Neural progenitor cell (in vitro differentiated cells): ENCODE results near the gene NR4A3. TPM values are rescaled to one million over a fixed set of nuclear protein-coding genes. Genes with fewer than 3 reads are reported as not detected.

Experiments used
- DNase-seq: peaks from one replicate; pipeline ENCODE4 v3.0.0-alpha.2; 2016; ENCODE audit warnings: low spot score
- H2AFZ ChIP-seq: fragments of 200-600 bp; sonication (generic); replicated peaks from 2 replicates; pipeline ENCODE4 v1.6.1; 2016; ENCODE audit warnings: antibody characterized with exemption
- H3F3A ChIP-seq: fragments of 200-600 bp; sonication (generic); 2 replicates; pipeline ENCODE4 v1.6.1; 2016; ENCODE audit warnings: antibody characterized with exemption, low read depth
- H3K27ac ChIP-seq: fragments of 200-600 bp; sonication (generic); 2 replicates; pipeline ENCODE4 v1.5.1; 2016; ENCODE audit warnings: mild to moderate bottlenecking
- H3K27me3 ChIP-seq: fragments of 200-600 bp; sonication (generic); 2 replicates; pipeline ENCODE4 v1.6.1; 2016; ENCODE audit warnings: mild to moderate bottlenecking, moderate library complexity
- H3K36me3 ChIP-seq: fragments of 200-600 bp; sonication (generic); 2 replicates; pipeline ENCODE4 v1.5.1; 2016
- H3K4me1 ChIP-seq: fragments of 200-600 bp; sonication (generic); 2 replicates; pipeline ENCODE4 v1.6.1; 2016; ENCODE audit warnings: mixed run types
- H3K4me2 ChIP-seq: fragments of 200-600 bp; sonication (generic); 2 replicates; pipeline ENCODE4 v1.6.1; 2016
- H3K4me3 ChIP-seq: fragments of 200-600 bp; sonication (generic); 2 replicates; pipeline ENCODE4 v1.5.1; 2016
- H3K79me2 ChIP-seq: fragments of 200-600 bp; sonication (generic); 2 replicates; pipeline ENCODE4 v1.6.1; 2016; ENCODE audit warnings: low read depth
- H3K9ac ChIP-seq: fragments of 200-600 bp; sonication (generic); 2 replicates; pipeline ENCODE4 v1.6.1; 2016
- H3K9me3 ChIP-seq: fragments of 200-600 bp; sonication (generic); 2 replicates; pipeline ENCODE4 v1.5.1; 2016; ENCODE audit warnings: low read depth
- H4K20me1 ChIP-seq: fragments of 200-600 bp; sonication (generic); 2 replicates; pipeline ENCODE4 v1.6.1; 2016; ENCODE audit warnings: low read depth
- H3K27ac Mint-ChIP-seq: 3 replicates; pipeline ENCODE4 v1.8.0; 2021; ENCODE audit warnings: mixed read lengths
- H3K27me3 Mint-ChIP-seq: 2 replicates; pipeline ENCODE4 v1.8.0; 2022; ENCODE audit warnings: low read depth, mild to moderate bottlenecking, inconsistent platforms, moderate library complexity, mixed read lengths; ENCODE audit not compliant: insufficient read depth
- H3K36me3 Mint-ChIP-seq: 3 replicates; pipeline ENCODE4 v1.8.0; 2021; ENCODE audit warnings: mixed read lengths
- H3K4me1 Mint-ChIP-seq: 3 replicates; pipeline ENCODE4 v1.8.0; 2021; ENCODE audit warnings: mixed read lengths
- H3K4me3 Mint-ChIP-seq: 3 replicates; pipeline ENCODE4 v1.8.0; 2021; ENCODE audit warnings: mild to moderate bottlenecking, moderate library complexity, mixed read lengths
- H3K9me3 Mint-ChIP-seq: 3 replicates; pipeline ENCODE4 v1.8.0; 2020; ENCODE audit warnings: mixed read lengths
- CTCF ChIP-seq: fragments of 200-600 bp; sonication (generic); IDR thresholded peaks from 2 replicates; pipeline ENCODE4 v1.5.1; 2017; ENCODE audit warnings: antibody characterized with exemption, mild to moderate bottlenecking
- EZH2 ChIP-seq: fragments of 200-600 bp; sonication (generic); IDR thresholded peaks from 2 replicates; pipeline ENCODE4 v1.6.1; 2017; ENCODE audit warnings: antibody characterized with exemption, mild to moderate bottlenecking, moderate library complexity
- EZH2phosphoT487 ChIP-seq: fragments of 200-600 bp; sonication (generic); IDR thresholded peaks from 2 replicates; pipeline ENCODE4 v1.6.1; 2017; ENCODE audit warnings: antibody characterized with exemption
- total RNA-seq: library from RNA; depleted of rRNA; stranded (reverse); fragments of >200 nt; gene quantifications from 2 replicates; pipeline ENCODE4 v1.2.3, GENCODE V29; 2015; ENCODE audit warnings: low replicate concordance

The NR4A3 gene
- total RNA-seq, 1 donor from 2014 or later: 0.26 TPM

GRCh38 chr9:99848447-99848846 lies 26.8 kb downstream of the NR4A3 start:
- Histone ChIP-seq H3K9me3 (no peaks in the 10 kb centered on the region), H3F3A (no peaks in the 10 kb centered on the region), H3K27me3 (no peaks in the 10 kb centered on the region), H3K27ac (no peak overlapping the region), H3K9ac (no peak overlapping the region), H4K20me1 (no peaks in the 10 kb centered on the region), H3K4me3 (no peak overlapping the region), H3K4me1 (no peaks in the 10 kb centered on the region), H3K4me2 (no peak overlapping the region), H2AFZ (no peak overlapping the region), H3K79me2 (no peaks in the 10 kb centered on the region), H3K36me3 (no peaks in the 10 kb centered on the region)
- H3K27ac Mint-ChIP-seq: no peak overlapping the region
- peaks cover 5% of the 10 kb centered on the region for H3K36me3 Mint-ChIP-seq
- no peak for DNase-seq
- H3K9me3 Mint-ChIP-seq: no peaks in the 10 kb centered on the region
- H3K4me1 Mint-ChIP-seq: peaks cover 10% of the 10 kb centered on the region
- H3K27me3 Mint-ChIP-seq: no peaks in the 10 kb centered on the region
- H3K4me3 Mint-ChIP-seq: no peak overlapping the region
- TF ChIP-seq EZH2 (no peak), EZH2phosphoT487 (no peak), CTCF (no peak)

GRCh38 chr9:99850736-99851499 lies 29.2 kb downstream of the NR4A3 start:
- H3K9me3 ChIP-seq: no peaks in the 10 kb centered on the region
- Mint-ChIP-seq H3K27me3 (no peaks in the 10 kb centered on the region), H3K4me3 (no peak overlapping the region), H3K36me3 (peaks cover 7% of the 10 kb centered on the region), H3K4me1 (peaks cover 10% of the 10 kb centered on the region), H3K27ac (no peak overlapping the region), H3K9me3 (peaks cover 2% of the 10 kb centered on the region)
- H3F3A ChIP-seq: no peaks in the 10 kb centered on the region
- H2AFZ ChIP-seq: no peak overlapping the region
- no peaks in the 10 kb centered on the region for H3K79me2 ChIP-seq
- TF ChIP-seq EZH2 (no peak), EZH2phosphoT487 (no peak), CTCF (no peak)
- H3K4me3 ChIP-seq: no peak overlapping the region
- no peaks in the 10 kb centered on the region for H3K36me3 ChIP-seq
- no peak overlapping the region for H3K27ac ChIP-seq
- H3K4me2 ChIP-seq: no peak overlapping the region
- no peaks in the 10 kb centered on the region for H4K20me1 ChIP-seq
- H3K9ac ChIP-seq: no peak overlapping the region
- DNase-seq: no peak
- H3K27me3 ChIP-seq: no peaks in the 10 kb centered on the region
- no peaks in the 10 kb centered on the region for H3K4me1 ChIP-seq

GRCh38 chr9:99851500-99851822 lies 29.8 kb downstream of the NR4A3 start:
- peaks cover 2% of the 10 kb centered on the region for H3K9me3 Mint-ChIP-seq
- Histone ChIP-seq H3K27me3 (no peaks in the 10 kb centered on the region), H3K36me3 (no peaks in the 10 kb centered on the region), H4K20me1 (no peaks in the 10 kb centered on the region), H3K4me3 (no peak overlapping the region), H3K79me2 (no peaks in the 10 kb centered on the region), H3K9me3 (no peaks in the 10 kb centered on the region), H3K9ac (no peak overlapping the region), H3F3A (no peaks in the 10 kb centered on the region), H3K27ac (no peak overlapping the region), H2AFZ (no peak overlapping the region), H3K4me2 (no peak overlapping the region), H3K4me1 (no peaks in the 10 kb centered on the region)
- no peaks in the 10 kb centered on the region for H3K27me3 Mint-ChIP-seq
- no peak overlapping the region for H3K27ac Mint-ChIP-seq
- peaks cover 7% of the 10 kb centered on the region for H3K36me3 Mint-ChIP-seq
- no peak for DNase-seq
- peaks cover 10% of the 10 kb centered on the region for H3K4me1 Mint-ChIP-seq
- no peak overlapping the region for H3K4me3 Mint-ChIP-seq
- TF ChIP-seq EZH2phosphoT487 (no peak), CTCF (no peak), EZH2 (no peak)
